A549 (cell line): ENCODE measurements around the gene NFASC. TPM values are rescaled to one million over a fixed set of nuclear protein-coding genes. Genes with fewer than 3 reads are reported as not detected.

Experiments
- ATAC-seq, 2 experiments: fragments of 200-7000 bp in 1 of 2; fragments of >200 bp in 1 of 2; cut with Nextera tagmentation in 1 of 2; cut with Tn5 transposase in 1 of 2; 3 replicates each; pipeline versions ENCODE4 v1.8.0 to v1.9.1; 2018 to 2020; ENCODE audit warnings: mild to moderate bottlenecking in 1 of 2, moderate library complexity in 1 of 2
- CTCF ChIA-PET: fragments of 300-600 bp; sonication (Branson Sonifier 250); formaldehyde crosslinking; extraction: SDS; loops from one replicate; lab custom pipeline; 2021; ENCODE audit warnings: antibody characterized with exemption, inconsistent platforms; lab: Yijun Ruan, JAX
- POLR2A ChIA-PET: fragments of 350-600 bp; formaldehyde crosslinking; extraction: SDS; loops from one replicate; lab custom pipeline; 2021; ENCODE audit warnings: antibody characterized with exemption, inconsistent platforms; lab: Yijun Ruan, JAX
- DNase-seq, 2 experiments: peaks; one replicate each; pipeline versions ENCODE4 v3.0.0 to v3.0.0-alpha.2; 2011 to 2016; ENCODE audit warnings: low read depth in 1 of 2, low spot score in 1 of 2
- FAIRE-seq: peaks from 2 replicates; lab custom pipeline; 2011; peaks lifted over from hg19 to GRCh38; lab: Jason Lieb, UNC
- H3K27ac ChIP-seq, 2 experiments: fragments of >200 bp; sonication (Bioruptor Twin); formaldehyde crosslinking; 3 replicates each; pipeline ENCODE4 v1.5.1; 2016 to 2017
- H3K4me1 ChIP-seq: fragments of >200 bp; sonication (Bioruptor Twin); formaldehyde crosslinking; 3 replicates; pipeline ENCODE4 v1.6.1; 2016
- H3K4me2 ChIP-seq: fragments of >200 bp; sonication (Bioruptor Twin); formaldehyde crosslinking; 3 replicates; pipeline ENCODE4 v1.6.1; 2016
- H3K4me3 ChIP-seq: fragments of >200 bp; sonication (Bioruptor Twin); formaldehyde crosslinking; 3 replicates; pipeline ENCODE4 v1.5.1; 2016
- H3K9me3 ChIP-seq: fragments of >200 bp; sonication (Bioruptor Twin); formaldehyde crosslinking; 3 replicates; pipeline ENCODE4 v1.6.1; 2016
- CHD2 ChIP-seq: fragments of 150-350 bp; IDR thresholded peaks from 2 replicates; pipeline ENCODE4 v1.6.1; 2014; ENCODE audit warnings: low read length; ENCODE audit not compliant: partially characterized antibody
- CHD4 ChIP-seq: fragments of 200-600 bp; sonication (generic); IDR thresholded peaks from 2 replicates; pipeline ENCODE4 v1.6.1; 2016; ENCODE audit warnings: antibody characterized with exemption, mild to moderate bottlenecking, borderline replicate concordance
- CTCF ChIP-seq: fragments of >200 bp; sonication (Bioruptor Twin); formaldehyde crosslinking; IDR thresholded peaks from 3 replicates; pipeline ENCODE4 v1.5.1; 2016
- ESRRA ChIP-seq: fragments of 150-350 bp; IDR thresholded peaks from 2 replicates; pipeline ENCODE4 v1.6.1; 2014; ENCODE audit warnings: mild to moderate bottlenecking, low read length, borderline replicate concordance
- FOSL2 ChIP-seq, 2 experiments: fragments of 450-650 bp in 1 of 2; fragments of >200 bp in 1 of 2; sonication (Bioruptor Twin) in 1 of 2; formaldehyde crosslinking; IDR thresholded peaks; 2 replicates each; pipeline versions ENCODE4 v1.5.0 to v1.6.1; 2016 to 2020; ENCODE audit warnings: mild to moderate bottlenecking in 1 of 2, moderate library complexity in 1 of 2
- HDAC2 ChIP-seq: fragments of 200-600 bp; sonication (generic); IDR thresholded peaks from 2 replicates; pipeline ENCODE4 v1.6.1; 2016
- HES2 ChIP-seq: fragments of >200 bp; sonication (Bioruptor Twin); formaldehyde crosslinking; IDR thresholded peaks from 2 replicates; pipeline ENCODE4 v1.6.1; 2016
- HMGXB4 ChIP-seq: fragments of 250-450 bp; sonication (Bioruptor Pico); IDR thresholded peaks from 2 replicates; pipeline ENCODE4 v1.5.0; 2021; ENCODE audit warnings: mild to moderate bottlenecking, moderate library complexity, borderline replicate concordance
- KDM5A ChIP-seq: fragments of 200-600 bp; sonication (generic); IDR thresholded peaks from 2 replicates; pipeline ENCODE4 v1.6.1; 2016; ENCODE audit warnings: antibody characterized with exemption, mild to moderate bottlenecking
- MAFK ChIP-seq: fragments of 450-650 bp; IDR thresholded peaks from 2 replicates; pipeline ENCODE4 v1.6.1; 2014; ENCODE audit not compliant: partially characterized antibody
- PHF8 ChIP-seq: fragments of 200-600 bp; sonication (generic); IDR thresholded peaks from 2 replicates; pipeline ENCODE4 v1.6.1; 2016; ENCODE audit warnings: low read depth, mild to moderate bottlenecking, antibody characterized with exemption, moderate library complexity, borderline replicate concordance
- RAD21 ChIP-seq, 2 experiments: fragments of >200 bp in 1 of 2; sonication (Bioruptor Twin) in 1 of 2; formaldehyde crosslinking in 1 of 2; IDR thresholded peaks in 1 of 2; conservative IDR thresholded peaks in 1 of 2; 2 replicates in 1 of 2; 3 replicates in 1 of 2; pipeline ENCODE4 v1.6.1; 2012 to 2018; ENCODE audit warnings: inconsistent platforms in 1 of 2
- RCOR1 ChIP-seq: fragments of 150-350 bp; IDR thresholded peaks from 2 replicates; pipeline ENCODE4 v1.6.1; 2014; ENCODE audit warnings: antibody characterized with exemption, low read length, low read depth
- TP53 ChIP-seq: fragments of 250-450 bp; sonication (Bioruptor Pico); IDR thresholded peaks from 2 replicates; pipeline ENCODE4 v1.5.0; 2021; ENCODE audit warnings: mild to moderate bottlenecking, moderate library complexity
- USF2 ChIP-seq: fragments of 450-650 bp; IDR thresholded peaks from 2 replicates; pipeline ENCODE4 v1.6.1; 2014; ENCODE audit warnings: antibody characterized with exemption
- ZFP36 ChIP-seq: fragments of 450-650 bp; IDR thresholded peaks from 2 replicates; pipeline ENCODE4 v1.6.1; 2014; ENCODE audit warnings: borderline replicate concordance; ENCODE audit not compliant: partially characterized antibody
- ZNF302 ChIP-seq: fragments of 250-450 bp; sonication (Bioruptor Pico); IDR thresholded peaks from 2 replicates; pipeline ENCODE4 v1.9.0; 2021; ENCODE audit warnings: inconsistent platforms, mild to moderate bottlenecking, moderate library complexity
- WGBS: methylation state at CpG from one replicate; pipeline ENCODE4 v1.1.6; 2017; ENCODE audit errors: missing lambda C conversion rate; 5-methylcytosine and 5-hydroxymethylcytosine counted together
- polyA plus RNA-seq, 4 experiments: library from polyadenylated mRNA; depleted of rRNA in 3 of 4; stranded (reverse); fragments of >200 nt; fragmentation: RNase III in 1 of 4; extraction: RNeasy Plus Mini Kit Qiagen cat#74134 plus additional on column Dnase treatment in 1 of 4; gene quantifications; 2 replicates in 3 of 4; 3 replicates in 1 of 4; pipeline ENCODE4 v1.2.3, GENCODE V29; 2011 to 2017
- TF ChIP-seq, protein P1 (sequence below): IDR thresholded peaks from 2 replicates; pipeline ENCODE4 v1.6.1; 2012
- TF ChIP-seq, protein P2 (sequence below): IDR thresholded peaks from 2 replicates; pipeline ENCODE4 v1.6.1; 2012

The NFASC gene
- polyA plus RNA-seq, 2 of the 4 experiments (the other 2 are of a cell fraction) = 0.27 to 0.39 TPM

DNA sequence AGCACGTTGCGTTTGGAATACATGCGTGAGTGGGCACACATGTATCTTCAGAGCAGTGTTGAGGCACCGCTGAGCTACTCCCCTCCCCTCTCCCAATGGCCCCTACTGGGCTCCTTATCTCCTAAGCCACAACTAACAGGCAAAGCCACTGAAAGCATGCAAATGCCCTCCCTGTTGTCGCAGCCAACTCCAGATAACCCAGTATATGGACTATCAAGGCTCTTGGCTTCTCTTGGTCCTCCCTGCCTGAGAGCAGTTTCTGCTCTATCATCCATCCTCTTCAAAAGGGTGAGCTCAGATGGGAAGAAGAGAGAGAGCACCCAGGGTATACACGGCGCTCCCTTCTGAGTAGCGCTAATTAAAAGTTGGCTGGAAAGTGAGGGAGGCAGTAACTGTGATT, 113.8 kb downstream of the NFASC start:
- POLR2A ChIA-PET = no interaction called here

GRCh38 chr1:204986181-204986580, 115.5 kb downstream of the NFASC start:
- no peak for DNase-seq
- ATAC-seq = no peak
- no peak for FAIRE-seq
- CTCF ChIA-PET = interaction anchor here (0.9 to 4.2 kb wide), 6 partner anchors 10 to 295 kb away, joined by 3 to 152 read pairs (median 10); no protein-coding TSS in a partner anchor
- TF ChIP-seq HDAC2 = no peak
- TF ChIP-seq TP53 (CRISPR knock-in tag) = no peak
- no peak for TF ChIP-seq USF2
- TF ChIP-seq, protein P1, sequence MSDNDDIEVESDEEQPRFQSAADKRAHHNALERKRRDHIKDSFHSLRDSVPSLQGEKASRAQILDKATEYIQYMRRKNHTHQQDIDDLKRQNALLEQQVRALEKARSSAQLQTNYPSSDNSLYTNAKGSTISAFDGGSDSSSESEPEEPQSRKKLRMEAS = no peak
- TF ChIP-seq CTCF = no peak
- TF ChIP-seq, all 56 proteins: peak for 0
- 51% methylated on average over 17 of the region's 17 CpGs for WGBS
- POLR2A ChIA-PET = no interaction called here
- no peak overlapping the region for H3K27ac ChIP-seq
- no peaks in the 10 kb centered on the region for H3K4me1 ChIP-seq
- H3K4me3 ChIP-seq = no peak overlapping the region
- no peaks in the 10 kb centered on the region for H3K9me3 ChIP-seq
- H3K4me2 ChIP-seq = no peak overlapping the region

More for the DNA sequence above, 113.8 kb downstream of the NFASC start:
- TF ChIP-seq KDM5A (no peak), CHD2 (no peak), CHD4 (no peak)
- H3K9me3 ChIP-seq = no peaks in the 10 kb centered on the region
- H3K4me2 ChIP-seq = no peak overlapping the region
- no peak overlapping the region for H3K4me3 ChIP-seq
- 60% methylated on average over 8 of the region's 8 CpGs for WGBS
- H3K27ac ChIP-seq = no peak overlapping the region
- DNase-seq = no peak
- no peaks in the 10 kb centered on the region for H3K4me1 ChIP-seq
- no peak for FAIRE-seq
- ATAC-seq = no peak
- CTCF ChIA-PET = interaction anchor here (0.7 to 2.7 kb wide), 8 partner anchors 9 to 274 kb away, joined by 3 to 24 read pairs (median 4); no protein-coding TSS in a partner anchor

- H3K4me1 ChIP-seq = no peaks in the 10 kb centered on the region
- 4% methylated on average over 3 of the region's 3 CpGs for WGBS
- DNase-seq = no peak
- POLR2A ChIA-PET = no interaction called here
- ATAC-seq = no peak
- no peak for TF ChIP-seq CTCF
- TF ChIP-seq HES2 = no peak
- TF ChIP-seq RCOR1 = no peak
- TF ChIP-seq USF2 = no peak
- TF ChIP-seq MAFK = no peak
- TF ChIP-seq ZFP36 = no peak
- TF ChIP-seq, protein P2, sequence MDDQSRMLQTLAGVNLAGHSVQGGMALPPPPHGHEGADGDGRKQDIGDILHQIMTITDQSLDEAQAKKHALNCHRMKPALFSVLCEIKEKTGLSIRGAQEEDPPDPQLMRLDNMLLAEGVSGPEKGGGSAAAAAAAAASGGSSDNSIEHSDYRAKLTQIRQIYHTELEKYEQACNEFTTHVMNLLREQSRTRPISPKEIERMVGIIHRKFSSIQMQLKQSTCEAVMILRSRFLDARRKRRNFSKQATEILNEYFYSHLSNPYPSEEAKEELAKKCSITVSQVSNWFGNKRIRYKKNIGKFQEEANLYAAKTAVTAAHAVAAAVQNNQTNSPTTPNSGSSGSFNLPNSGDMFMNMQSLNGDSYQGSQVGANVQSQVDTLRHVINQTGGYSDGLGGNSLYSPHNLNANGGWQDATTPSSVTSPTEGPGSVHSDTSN = no peak
- no peak for TF ChIP-seq PHF8
- TF ChIP-seq FOSL2 (IDR thresholded peaks at IDR 0.05) = no peak
- TF ChIP-seq FOSL2 (CRISPR knock-in tag; IDR thresholded peaks at IDR 0.05) = no peak
- no peak for TF ChIP-seq HMGXB4
- no peak for TF ChIP-seq RAD21 (conservative IDR thresholded peaks at IDR 0.05 in 1 of 2, IDR thresholded peaks at IDR 0.05 in 1 of 2)
- TF ChIP-seq ESRRA = no peak
- TF ChIP-seq ZNF302 (CRISPR knock-in tag) = no peak
- TF ChIP-seq, all 56 proteins: peak for 0
- H3K27ac ChIP-seq = no peak overlapping the region
- H3K4me2 ChIP-seq = no peak overlapping the region
- no peak overlapping the region for H3K4me3 ChIP-seq
- no peaks in the 10 kb centered on the region for H3K9me3 ChIP-seq
- CTCF ChIA-PET = interaction anchor here (0.7 to 10.0 kb wide), 14 partner anchors 8 to 337 kb away, joined by 3 to 220 read pairs (median 12); no protein-coding TSS in a partner anchor
- no peak for FAIRE-seq
Measured at GRCh38 chr1:204987689-204988088, 117.0 kb downstream of the NFASC start.
